ENCODE data around the gene SLC22A5.
"Not testable (repeated sequence)": the region's sequence is repeated elsewhere in the genome, so short reads cannot be mapped to it uniquely, and the experiment has no call there.

The SLC22A5 gene

DNA sequence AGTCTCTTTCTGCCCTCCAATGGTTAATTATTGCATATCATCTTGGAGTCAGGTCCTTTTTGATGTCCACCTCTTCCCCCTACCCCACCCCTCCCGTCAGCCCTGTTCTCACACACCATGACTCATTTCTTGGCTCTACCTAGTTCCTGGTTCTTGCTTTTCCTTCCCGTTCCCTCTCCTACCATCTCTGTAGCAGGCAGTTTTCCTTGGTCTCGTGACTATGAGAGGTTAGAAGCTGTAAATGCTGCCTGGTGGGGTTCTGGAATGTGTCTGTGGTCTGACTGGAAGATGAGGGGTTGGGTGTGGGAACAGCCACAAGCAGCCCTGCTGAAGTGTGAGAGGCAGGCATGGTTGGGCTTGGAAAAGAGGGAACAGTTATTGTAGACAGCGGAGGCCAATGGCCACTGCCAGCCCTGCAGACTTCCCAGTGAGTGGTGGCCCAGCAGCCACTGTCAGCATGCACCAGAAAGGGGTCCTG is 18.2 kb downstream of the SLC22A5 start:
- peak; percentile 95 for DNase-seq (ENCODE audit: low read depth, low spot score)

DNA sequence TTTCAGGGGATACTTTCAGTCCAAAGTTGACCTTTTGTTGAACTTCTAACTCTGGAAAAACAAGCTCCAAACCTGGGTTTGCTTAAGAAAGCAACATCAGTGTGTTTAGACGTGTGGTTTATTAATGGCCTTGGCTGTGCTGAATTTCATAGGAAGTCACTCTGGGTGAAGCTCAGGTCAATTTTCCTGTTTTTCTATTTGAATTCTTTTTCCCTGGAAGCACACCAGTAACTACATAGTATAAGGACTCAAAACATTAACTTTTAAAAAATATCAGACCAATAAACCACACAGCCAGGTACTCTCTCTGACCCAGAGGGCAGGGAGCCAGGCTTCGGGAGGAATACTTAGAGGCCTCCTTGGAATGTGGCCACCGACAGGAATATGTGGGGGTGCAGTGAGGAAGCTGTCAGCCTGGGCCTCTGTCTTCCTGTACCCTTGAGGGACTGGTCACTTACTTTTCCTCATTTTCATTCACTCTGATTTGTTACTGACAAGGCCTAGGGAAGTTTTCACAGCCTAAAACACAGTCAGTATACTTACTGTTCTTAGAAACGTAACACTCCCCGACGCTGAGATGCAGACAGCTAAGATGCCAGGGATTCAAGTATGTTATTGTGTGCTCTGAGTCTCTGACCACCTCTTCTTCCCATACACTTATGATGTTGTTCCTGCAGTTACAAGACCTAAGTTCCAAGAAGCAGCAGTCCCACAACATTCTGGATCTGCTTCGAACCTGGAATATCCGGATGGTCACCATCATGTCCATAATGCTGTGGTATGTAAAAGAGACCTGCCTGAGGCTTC is 18.9 kb downstream of the SLC22A5 start:
- no peak for DNase-seq (ENCODE audit: low read depth, low spot score)

DNA sequence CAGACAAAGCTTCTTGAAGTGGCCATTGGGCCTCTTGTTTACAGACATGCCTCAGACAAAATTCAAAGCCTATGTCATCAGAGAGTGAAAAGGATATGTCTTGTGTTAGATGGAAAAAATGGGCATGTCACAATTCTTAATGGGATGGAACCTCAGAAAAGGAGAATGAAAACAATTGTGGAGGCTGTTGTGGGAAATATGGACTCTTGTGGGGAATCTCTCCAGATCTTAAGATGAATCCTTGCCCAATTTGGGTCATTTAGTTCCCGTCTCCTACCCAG is 19.5 kb downstream of the SLC22A5 start:
- no peak for DNase-seq (ENCODE audit: low read depth, low spot score)

DNA sequence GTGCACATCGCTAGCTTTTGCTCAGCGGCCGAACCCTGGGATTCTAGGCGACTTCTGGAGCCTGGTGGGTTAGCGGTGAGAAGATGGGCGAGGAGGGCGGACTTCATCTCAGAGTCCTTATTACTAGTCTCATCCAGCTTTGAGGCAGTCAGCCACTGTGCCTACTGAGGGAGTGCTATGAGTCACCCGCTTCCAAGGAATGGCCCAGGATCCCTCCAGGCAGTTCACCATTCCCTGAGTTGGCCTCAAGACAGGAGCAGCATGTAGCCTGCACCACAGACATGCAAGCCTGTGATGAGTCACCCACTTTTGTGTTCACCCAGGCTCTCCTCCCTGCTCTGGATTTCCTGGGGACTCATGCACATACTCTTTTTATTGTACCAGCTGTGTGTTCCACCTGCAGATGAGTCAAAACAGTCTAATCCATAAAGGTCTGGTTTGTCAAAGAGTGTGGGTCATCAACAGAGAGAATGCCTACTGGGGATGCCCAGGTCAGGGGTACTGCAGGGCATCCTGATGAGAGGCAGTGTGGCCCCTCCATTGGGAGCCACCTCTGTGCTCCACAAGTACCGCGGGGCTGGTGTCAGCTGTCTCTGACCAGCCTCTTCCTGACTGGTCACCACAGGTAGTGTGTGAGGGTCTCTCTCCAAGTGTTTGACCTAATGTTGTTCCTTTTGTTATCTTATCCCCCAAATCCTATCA is 20.2 kb downstream of the SLC22A5 start:
- peak; percentile 98 for DNase-seq (ENCODE audit: low read depth, low spot score)

DNA sequence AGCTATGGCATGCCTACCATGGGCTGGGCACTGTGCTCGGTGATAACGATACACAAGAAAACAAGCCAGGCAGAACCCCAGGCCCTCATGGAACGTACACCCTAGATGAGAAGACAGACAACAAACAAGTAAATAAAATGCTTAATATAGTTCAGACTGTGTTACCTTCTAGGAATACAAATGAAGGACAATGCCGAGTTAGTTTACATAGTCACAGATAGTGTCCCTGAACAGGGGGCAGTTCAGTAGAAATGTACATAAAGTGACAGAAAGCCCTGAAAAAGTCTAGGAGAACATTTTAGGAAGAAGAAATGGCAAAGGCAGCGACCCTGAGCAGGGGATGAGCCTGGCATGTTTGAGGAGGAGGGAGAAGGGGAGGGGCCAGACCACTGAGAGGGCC is 21.7 kb downstream of the SLC22A5 start:
- no peak for DNase-seq (ENCODE audit: low read depth, low spot score)

DNA sequence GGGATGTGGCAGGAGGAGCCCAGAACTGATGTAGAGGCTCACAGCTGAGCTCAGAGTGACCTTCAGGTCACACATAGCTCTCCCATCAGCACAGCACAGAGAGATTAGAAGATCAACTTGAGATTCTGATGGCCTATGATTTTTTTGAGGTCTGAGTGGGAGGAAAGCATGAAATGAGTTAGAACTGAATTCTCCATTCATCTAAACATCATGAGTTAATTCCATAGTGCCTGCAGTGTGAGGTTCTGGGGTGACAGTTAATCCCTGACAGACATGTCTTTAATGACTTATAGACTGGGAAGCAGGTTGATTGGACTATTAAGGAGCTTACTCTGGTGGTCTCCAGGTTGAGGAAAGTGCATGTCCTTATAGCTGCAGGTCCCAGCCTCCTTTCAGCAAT is 22.4 kb downstream of the SLC22A5 start:
- no peak for DNase-seq (ENCODE audit: low read depth, low spot score)

DNA sequence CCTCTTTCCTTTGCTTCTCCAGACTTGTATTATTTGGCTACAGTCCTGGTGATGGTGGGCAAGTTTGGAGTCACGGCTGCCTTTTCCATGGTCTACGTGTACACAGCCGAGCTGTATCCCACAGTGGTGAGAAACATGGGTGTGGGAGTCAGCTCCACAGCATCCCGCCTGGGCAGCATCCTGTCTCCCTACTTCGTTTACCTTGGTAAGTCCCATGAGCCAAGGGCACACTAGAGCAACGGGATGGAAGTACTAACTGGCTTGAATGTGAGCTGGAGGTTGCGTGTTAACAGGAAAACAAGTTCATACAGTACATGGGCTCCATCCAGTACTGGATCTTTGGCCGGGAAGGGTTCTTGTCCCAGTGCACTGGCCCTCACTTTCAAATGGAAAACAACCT is 22.9 kb downstream of the SLC22A5 start:
- no peak for DNase-seq (ENCODE audit: low read depth, low spot score)

DNA sequence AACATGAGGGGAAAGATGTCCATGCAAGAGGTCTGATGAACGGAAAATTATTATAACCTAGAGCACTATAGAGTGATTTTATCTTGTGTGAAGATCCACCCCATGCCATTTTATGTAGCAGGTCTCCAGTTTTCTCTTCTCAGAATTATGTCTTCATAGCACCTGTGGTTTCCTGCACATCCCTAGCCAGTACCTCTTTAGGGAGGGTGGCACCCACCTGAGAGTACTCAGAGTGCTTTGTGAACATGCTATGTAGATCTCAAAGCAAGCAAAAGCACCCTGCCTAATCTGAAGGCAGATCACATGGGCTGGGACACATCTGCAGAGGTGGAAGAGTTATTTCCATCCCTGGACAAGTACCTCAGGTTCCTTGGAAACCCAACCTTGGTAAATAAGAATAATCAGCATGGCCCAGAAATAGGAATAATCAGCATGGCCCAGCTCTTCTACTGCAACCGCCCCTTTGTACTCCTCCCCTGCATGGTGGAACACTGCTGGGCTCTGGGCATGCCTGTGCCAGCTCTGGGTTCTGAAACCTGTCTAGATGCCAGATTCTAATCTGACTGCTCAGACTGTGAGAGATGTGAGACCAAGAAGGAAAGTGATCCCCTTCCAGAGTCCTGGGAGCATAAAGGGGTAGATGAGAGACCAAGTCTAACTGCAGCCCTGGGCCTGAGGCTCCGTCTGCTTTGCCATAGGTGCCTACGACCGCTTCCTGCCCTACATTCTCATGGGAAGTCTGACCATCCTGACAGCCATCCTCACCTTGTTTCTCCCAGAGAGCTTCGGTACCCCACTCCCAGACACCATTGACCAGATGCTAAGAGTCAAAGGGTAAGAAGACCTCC is 23.7 kb downstream of the SLC22A5 start:
- no peak for DNase-seq (ENCODE audit: low read depth, low spot score)

DNA sequence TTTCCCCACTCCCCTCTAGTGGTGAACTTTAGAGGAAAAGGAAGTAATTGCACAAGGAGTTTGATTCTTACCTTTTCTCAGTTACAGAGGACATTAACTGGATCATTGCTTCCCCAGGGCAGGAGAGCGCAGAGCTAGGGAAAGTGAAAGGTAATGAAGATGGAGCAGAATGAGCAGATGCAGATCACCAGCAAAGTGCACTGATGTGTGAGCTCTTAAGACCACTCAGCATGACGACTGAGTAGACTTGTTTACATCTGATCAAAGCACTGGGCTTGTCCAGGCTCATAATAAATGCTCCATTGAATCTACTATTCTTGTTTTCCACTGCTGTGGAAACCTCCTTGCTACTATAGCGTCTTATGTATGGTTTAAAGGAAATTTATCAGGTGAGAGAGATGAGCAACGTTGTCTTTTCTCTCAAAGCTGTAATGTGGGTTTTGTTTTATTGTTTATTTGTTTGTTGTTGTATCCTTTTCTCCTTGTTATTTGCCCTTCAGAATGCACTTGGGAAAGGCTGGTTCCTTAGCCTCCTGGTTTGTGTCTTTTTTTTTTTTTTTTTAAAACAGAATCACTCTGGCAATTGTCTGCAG is 25.3 kb downstream of the SLC22A5 start:
- no peak for DNase-seq (ENCODE audit: low read depth, low spot score)

DNA sequence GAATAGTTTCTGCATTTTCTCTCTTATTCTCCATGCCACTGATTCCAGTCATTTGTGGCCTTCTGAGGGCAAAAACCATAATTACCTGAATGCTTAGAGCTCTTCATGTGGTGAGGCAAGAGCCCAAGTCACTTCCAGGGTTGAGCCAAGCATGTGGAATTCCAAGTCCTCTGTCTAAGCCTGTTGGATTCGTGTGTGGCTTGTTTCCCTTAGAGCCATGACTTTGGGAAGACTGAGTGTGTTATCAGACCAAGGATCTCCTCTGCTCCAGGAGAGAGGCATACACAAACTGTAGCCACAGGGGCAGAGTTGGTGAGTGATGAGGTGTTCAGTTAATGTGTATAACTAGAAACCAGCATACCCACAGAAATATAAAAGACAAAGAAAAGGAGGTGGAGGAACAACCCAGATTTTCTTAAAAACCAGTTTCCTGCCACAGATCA is 27.1 kb downstream of the SLC22A5 start:
- DNase-seq (ENCODE audit: low read depth, low spot score) = no peak

DNA sequence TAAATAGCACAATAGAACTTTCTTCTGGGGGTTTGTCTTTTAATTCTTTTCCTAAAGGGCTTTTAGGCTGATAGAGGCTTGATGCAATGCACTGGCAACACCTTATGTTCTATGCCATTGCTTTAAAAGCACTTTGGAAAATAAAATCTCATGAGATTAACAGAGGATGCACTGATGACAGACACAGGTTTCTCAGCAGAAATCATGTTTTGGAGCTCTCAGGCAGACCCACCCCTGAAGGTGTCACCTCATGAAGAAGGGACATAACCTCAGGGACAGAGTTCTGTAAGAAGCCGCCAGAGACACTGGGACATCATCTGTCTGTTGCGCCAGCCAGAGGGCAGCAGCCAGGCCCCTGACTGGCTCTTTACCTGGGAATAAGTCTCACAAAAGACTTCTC is 27.7 kb downstream of the SLC22A5 start:
- no peak for DNase-seq (ENCODE audit: low read depth, low spot score)

DNA sequence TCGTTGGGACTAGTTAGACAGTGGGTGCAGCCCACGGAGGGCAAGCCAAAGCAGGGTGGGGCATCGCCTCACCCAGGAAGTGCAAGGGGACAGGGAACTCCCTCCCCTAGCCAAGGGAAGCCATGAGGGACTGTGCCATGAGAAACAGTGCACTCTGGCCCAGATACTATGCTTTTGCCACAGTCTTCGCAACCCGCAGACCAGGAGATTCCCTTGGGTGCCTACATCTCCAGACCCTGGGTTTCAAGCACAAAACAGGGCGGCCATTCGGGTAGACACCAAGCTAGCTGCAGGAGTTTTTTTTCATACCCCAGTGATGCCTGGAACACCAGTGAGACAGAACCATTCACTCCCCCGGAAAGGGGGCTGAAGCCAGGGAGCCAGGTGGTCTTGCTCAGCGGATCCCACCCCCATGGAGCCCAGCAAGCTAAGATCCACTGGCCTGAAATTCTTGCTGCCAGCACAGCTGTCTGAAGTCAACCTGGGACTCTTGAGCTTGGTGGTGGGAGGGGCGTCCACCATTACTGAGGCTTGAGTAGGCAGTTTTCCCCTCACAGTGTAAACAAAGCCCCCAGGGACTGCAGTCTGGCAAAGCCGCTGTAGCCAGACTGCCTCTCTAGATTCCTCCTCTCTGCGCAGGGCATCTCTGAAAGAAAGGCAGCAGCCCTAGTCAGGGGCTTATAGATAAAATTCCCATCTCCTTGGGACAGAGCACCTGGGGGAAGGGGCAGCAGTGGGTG is 28.6 kb downstream of the SLC22A5 start:
- not testable (repeated sequence) for DNase-seq (ENCODE audit: low read depth, low spot score)

DNA sequence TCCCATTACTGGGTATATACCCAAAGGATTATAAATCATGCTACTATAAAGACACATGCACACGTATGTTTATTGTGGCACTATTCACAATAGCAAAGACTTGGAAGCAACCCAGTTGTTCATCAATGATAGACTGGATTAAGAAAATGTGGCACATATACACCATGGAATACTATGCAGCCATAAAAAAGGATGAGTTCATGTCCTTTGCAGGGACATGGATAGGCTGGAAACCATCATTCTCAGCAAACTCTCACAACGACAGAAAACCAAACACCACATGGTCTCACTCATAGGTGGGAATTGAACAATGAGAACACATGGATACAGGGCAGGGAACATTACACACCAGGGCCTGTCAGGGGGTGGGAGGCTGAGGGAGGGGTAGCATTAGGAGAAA is 34.5 kb downstream of the SLC22A5 start:
- not testable (repeated sequence) for DNase-seq (ENCODE audit: low read depth, low spot score)

DNA sequence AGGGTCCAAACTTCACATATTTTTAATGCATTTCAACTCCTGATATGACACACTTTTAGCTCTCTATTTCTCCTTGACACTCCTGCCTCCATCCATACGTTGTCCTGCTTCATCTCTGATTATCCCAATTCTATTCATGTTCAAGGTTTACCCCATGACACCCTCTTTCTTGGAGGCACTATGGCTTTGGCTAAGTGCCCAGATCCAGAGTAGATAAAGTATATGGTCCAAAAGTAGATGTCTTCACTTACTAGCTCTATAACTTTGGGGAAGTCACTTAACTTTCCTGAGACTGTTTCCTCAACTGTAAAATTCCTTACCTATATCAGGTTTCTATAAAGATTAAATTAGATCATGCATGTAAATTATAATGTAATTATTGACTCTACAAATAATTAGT is 36.1 kb downstream of the SLC22A5 start:
- no peak for DNase-seq (ENCODE audit: low read depth, low spot score)

DNA sequence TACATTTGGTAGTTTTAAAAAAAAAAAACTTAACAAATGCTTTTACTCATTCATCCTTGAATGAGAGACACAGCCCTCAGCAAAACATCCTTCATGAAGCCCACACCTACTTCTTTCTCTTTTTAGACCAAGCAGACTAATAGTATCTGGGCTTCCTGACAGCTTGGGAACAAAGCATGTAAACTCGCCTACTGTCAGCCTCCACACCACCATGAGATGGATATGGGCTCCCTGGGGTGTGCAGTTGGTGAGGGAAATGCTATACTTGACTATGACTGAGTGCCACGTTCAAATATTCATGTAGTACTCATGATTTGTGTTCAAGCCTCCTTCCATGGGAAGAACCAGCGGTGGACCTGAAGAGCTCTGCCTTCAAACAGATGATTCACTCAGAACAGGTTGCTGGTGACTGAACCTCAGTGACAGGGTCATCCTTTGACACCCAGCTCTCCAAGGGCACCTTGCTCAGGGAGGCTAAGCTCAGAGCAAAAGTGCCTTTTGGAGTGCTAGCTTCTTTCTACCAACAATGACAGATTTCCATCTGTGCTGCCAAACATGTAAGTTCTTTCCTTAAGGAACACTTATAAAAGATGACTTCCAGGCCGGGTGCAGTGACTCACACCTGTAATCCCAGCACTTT is 36.8 kb downstream of the SLC22A5 start:
- no peak for DNase-seq (ENCODE audit: low read depth, low spot score)

DNA sequence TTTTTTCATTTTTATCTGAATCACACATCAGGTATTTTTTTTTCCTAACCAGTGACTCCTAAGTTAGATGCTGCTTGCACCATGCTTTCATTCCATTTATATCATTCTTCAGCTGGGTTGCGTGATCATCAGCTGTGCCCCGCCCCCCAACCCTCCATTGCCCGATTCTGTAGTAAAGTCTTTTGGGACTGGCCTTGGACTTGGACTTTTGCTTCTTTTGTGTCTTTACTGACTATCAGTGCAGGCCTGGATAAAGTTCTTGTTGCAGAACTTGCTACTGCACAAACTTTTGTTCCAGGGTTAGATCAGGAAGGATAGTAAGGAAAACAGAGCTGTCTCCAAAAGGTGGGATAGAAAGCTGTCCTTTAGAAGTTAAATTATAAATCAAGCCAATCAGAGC is 38.5 kb downstream of the SLC22A5 start:
- DNase-seq (ENCODE audit: low read depth, low spot score) = no peak

DNA sequence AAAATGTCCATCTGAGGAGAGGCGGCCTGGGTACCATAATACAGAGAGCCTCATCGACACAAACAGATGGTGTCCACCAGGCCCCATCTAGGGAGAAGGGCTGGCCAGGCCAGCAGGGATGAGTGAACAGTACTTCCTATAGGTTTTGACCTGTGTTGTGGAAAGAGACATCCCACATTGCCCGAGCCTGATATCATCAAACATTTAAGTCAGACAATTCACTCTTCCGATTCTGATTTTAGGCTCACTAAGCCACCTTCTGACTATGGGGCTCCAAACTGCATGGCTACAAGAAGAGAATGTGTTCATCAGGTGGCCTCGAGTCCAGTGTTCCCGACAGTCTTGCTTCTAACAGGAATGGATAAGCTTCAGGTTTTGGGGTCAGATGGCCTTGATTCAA is 38.9 kb downstream of the SLC22A5 start:
- no peak for DNase-seq (ENCODE audit: low read depth, low spot score)

DNA sequence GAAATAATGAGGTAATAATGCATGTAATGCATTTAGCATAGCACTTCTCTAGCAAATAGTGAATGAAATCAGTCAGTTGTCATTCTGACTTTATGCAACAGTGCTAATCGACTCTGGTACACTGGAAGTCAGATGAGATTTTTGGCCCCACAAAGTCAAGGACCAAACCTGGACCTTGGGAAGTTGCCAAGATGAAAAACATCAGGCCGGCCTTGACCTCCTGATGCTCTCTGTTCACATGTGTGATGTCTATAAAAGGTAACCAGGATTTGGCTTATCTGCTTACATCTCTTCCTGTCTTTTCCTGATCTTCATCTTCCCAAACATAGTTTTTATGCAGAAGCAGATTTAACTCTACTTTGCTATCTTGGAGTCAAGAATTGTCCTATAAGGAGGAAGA is 39.5 kb downstream of the SLC22A5 start:
- no peak for DNase-seq (ENCODE audit: low read depth, low spot score)

DNA sequence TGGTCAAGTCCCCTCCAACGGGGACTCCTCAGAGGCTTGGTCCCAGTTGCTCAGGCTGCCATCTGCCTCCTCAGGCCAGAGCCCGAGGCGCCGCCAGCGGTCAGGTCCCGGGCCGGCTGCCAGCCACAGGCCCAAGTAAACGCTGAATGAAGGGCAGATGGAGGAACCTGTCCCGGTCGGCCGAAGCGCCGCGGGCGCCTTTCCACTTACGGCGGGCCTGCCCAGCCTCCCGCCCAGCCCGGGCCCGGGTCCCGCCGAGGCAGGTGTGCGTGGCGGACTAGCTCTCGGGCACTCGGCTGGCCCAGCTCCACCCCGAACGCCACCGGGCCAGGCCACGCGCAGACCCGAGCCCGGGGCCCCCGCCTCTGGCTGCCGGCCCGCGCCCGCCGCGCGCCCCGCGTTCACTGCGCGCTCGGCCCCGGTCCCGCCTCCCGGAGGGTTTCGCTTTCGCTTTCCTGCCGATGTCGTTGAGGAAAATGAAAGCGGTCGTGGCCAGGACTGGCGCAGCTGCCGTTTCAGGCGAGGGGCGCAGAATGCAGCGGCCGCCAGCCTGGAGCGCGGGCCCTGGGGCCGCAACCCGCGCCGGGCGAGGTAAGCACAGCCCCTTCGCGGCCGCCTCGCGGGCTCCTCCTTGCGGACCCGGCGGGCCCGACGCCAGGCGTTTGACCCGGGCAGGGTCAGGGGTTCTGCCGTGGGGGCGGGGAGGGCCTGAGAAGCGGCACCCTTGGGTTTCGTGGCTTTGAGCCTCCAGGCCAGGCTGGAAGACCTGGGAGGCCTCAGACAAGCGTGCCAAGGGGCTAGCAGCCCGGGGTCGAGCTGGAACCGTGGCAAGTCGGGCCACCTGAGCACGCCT is 41.2 kb downstream of the SLC22A5 start:
- DNase-seq (ENCODE audit: low read depth, low spot score) = no peak
